GM18861 (cell line): Measurements from ENCODE around the gene MYOM1.

Experiments
- ATAC-seq: cut with Tn5 transposase; IDR thresholded peaks from one replicate; pipeline ENCODE4 v1.9.1; 2021; ENCODE audit not compliant: unreplicated experiment

The MYOM1 gene

DNA sequence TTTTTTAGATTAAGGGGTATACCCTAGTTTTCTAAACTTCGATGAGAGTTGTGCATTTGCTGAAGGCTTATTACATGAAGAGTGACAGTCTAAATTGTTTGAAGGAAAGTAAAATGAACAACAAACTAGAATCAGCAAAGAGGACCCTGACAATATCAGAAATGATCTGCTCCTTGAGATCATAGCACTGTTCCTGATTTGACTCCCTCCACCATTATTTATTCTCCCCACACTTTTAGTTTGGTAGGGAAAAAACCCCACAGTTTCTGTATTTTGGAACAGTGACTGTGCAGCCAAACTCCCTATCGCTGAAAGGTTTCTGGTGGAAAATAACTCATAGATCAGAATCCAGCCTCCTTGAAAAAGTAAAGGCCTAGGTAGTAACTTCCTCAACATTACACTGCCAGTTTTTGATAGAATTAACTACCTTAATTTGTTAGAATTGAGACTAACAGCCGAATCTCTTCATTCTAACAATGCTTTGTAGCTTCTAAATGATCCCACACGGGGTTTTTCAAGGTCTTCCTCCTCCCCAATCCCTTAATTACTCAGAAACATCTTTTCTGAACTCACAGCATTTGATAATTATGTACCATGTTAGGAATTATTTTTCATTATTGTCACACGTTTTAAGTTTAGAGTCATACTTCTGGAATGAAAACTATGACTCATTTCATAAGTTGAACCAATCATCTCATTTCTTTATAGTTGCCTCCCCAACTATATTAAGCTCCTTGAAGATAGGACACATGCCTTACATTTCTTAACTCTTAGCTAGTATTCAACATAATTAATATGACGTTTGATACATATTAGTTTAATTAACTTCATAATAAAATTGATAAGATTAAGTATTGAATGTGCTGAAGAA, 30.7 kb upstream of the MYOM1 start:
- no peak for ATAC-seq

DNA sequence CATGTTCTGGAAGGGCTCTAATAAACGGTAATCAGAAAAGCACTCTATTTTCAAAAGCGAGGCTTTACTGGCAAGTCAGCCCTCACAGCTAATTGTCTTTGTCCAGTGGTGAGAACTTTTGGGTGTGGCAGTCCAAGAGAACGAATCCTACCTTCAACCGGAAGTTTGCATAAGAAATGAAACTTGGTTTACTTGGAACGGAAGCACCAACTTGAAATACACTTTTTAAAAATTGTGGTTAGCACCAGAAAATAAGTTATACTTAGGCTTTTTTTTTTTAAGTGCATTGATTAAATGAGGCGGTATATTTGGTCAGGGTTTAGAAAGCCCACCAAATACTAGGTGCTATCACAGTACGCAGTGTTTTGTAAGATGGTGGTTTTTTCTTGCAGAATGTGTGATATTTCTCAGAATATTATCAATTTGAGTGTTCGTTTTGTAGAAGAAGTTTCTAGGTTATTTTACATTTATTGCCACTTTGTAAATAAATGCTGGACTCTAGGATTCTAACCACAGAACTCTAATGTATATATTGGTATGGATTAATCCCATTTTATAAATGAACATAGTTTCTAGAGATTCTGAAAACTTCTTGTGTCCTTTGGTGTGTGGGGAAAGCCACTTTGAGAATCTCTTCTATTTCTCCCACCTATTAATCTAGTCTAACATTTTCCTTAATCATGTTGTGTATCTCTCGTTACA, 29.0 kb upstream of the MYOM1 start:
- no peak for ATAC-seq

DNA sequence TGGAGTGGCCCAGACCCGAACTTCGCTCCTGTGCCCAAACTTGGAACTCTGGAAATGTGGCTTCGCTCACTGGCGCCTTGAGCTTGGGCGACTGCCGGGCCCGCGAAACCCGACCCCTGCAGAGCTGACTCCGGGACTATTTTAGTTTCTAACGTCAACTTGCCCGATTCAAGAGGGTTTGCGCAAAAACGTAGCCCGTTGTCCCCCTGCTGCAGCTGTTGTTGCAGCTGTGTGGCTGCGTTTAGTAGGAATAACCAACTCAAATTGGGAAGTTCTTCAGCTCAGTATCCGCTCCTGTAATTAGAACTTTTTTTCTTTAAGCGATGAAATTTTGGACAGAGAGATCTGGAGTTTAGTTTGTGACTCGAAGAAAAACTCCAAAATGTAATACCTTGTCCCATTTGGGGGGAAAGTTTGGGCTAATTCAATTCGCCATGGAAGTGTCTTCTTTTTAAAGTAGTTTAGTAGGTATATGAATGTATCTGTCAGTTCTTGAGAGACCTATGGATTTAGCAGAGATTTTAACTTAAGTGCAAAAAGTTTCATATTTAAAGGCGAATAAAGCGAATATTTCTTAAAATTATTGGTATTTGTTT, 28.4 kb upstream of the MYOM1 start:
- ATAC-seq: no peak

DNA sequence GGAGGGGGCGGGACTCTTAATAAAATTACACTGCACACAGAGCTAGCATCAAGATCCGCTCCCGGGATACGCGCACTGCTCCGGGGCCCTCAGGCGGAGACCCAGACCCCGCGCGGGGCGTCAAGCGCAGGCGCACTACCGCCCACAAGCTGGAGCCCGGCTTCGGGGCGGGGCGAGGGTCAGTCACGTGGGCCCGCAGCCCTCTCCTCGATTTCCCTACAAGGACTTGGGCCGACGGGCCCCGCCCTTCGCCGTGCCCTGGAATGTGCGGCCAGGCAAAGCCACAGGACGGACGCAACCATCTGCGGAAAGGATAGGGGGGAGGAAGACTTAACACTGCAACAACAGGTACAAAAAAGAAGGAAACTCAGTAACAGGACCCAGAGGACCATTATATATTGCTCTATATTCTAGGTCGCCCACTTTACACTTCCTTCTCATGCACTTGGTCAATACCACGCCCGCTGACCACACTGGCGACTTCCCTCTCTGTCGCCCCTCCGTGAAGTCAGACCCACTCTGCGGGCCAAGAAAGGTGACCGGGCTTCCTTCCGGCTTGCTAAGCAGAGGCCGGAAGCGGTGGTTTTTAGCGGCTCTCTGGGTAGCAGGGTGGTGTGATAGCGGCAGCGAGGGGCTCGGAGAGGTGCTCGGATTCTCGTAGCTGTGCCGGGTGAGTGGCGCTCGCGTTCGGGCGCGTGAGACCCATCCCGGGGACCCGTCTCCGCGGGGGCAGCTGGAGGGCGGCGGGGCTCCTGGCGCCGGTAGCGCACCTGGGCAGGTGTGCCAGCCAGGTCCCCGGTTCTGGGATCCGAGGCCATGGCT, 27.7 kb upstream of the MYOM1 start, which contains the start of gene MYL12A:
Gene MYL12A, plus strand, starts transcription at position 562 of the 822 bp plus-strand sequence. CDS start 5,447 bp downstream, outside the sequence.
- peak; percentile 61 for ATAC-seq

DNA sequence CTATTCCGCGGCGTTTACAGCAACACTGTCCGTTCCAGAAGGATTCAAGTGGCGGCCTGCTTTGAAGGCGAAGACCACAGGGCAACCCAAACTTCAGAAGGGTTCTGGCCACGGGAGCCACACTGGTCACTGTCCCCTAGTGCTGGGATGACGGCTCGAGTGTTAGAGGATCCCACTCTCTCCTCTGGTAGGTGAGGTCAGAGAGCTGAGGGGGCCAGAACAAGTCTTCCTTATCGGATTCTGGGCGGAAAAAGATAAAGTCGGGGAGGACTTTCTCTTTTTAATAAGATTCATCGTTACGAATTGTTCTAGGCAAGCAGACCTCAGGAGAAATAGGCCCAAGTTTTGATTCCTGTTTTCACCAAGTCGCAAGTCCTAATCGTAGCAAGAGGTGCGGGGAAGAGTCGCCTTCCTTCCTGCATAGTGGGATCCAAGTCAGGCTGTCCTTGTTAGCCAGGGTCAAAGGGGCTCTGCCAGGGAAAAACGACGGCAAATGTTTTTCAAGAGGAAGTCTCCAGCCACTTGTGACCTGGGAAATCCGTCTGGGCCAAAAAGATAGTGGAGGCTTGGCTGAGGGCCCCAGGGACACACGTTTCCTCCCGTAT, 27.0 kb upstream of the MYOM1 start:
- no peak for ATAC-seq

DNA sequence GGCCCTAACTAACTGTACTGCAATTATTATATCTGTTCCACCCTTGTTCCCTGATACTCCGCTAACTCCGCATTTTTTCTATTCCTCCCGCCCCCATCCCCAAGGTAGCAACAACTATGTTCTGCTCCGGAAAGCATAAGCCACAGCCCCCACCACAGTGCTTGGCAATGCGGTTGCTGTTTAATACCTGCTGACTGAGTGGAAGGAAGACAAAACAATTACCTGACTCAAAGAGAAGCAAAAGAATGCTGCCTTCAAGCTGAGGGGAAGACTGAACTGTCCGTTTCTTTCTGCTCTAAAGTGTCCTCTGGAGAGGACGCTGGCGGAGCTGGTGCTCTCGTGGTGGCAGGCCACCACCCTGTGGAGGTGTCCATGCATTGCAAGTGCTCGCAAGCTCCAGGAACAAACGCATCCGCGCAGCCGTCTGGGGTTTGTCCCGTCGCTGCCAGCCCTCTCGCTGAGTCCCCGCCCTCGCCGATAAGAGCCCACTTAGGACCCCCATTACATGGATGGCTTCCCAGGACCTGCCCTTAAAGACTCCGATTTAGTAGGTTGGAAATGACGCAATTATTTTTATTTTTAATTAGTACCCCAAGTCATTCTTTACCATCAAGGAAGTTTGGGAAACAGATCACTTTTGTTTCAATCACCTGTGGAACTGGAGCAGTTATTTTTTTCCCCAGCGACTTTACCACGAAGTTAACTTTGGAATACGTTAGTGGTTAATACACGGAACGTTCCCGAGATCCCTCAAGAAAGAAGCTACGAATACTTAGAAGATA, 26.3 kb upstream of the MYOM1 start:
- ATAC-seq: peak; percentile 48

DNA sequence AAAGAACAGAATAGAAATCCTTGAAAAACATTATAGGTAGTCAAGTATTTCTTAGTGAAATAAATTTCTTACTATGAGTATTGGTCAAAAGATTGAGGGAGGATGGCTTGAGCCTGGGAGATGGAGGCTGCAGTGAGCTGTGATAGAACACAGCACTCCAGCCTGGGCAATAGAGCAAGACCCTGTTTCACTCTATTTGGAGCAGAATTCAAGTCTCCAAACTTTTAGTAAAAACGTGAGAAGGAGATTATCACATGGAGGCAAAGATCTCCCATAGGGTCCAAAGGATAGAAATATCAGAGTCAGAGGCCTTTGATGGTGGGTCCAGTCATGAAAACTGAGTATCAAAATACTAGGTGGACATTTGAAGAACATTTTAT, 25.4 kb upstream of the MYOM1 start:
- no peak for ATAC-seq

DNA sequence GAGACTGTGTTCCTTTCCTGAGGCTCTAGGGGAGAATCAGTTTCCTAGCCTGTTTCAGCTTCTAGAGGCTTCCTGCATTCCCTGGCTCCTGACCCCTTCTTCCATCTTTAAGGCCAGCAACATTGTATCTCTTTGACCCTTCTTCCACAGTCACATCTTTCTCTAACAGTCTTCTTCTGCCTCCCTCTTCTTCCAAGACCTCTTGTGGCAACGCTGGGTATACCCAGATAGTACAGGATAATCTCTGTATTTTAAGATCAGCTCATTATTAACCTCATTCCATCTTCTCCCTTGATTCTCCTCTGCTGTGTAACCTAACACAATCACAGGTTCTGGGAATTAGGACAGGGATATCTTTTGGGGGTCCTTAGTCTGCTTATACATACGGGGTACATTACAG, 19.0 kb upstream of the MYOM1 start:
- no peak for ATAC-seq

DNA sequence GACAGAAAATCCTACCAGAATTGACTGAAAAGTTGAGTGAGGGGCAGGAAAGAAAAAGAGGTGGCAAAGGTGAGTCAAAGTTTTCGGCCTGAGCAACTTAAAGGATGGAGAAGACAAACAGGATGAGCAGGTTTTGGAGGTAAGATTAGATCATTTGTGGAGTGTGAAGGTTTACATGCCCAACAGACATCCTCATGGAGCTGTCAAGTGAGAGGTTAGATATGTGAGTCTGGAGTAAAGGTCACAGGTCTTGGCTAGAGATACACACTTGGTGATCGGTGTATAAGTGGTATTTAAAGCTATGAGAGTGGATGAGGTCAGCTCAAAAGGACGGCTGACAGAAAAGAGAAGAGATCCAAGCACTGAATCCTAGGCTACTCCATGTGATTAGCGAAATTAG, 16.7 kb upstream of the MYOM1 start:
- no peak for ATAC-seq

DNA sequence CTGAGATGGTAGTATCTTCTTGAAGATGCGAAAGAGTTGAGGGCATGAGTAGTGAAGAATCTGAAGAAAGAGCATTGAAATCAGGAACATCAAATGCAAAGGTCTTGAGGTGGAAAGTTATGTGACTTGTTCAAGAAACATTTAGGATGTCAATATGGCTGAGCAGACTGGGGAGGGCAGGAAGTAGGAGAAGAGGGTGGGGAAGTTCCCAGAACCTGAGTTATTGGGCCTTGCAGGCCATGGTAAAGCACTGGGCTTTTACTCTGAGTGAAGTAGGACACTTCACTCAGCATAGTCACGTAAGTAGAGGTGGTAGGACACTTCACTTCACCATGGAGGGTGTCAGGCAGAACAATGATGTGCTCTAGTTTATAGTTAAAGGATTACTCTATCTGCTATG, 16.1 kb upstream of the MYOM1 start:
- ATAC-seq: no peak

DNA sequence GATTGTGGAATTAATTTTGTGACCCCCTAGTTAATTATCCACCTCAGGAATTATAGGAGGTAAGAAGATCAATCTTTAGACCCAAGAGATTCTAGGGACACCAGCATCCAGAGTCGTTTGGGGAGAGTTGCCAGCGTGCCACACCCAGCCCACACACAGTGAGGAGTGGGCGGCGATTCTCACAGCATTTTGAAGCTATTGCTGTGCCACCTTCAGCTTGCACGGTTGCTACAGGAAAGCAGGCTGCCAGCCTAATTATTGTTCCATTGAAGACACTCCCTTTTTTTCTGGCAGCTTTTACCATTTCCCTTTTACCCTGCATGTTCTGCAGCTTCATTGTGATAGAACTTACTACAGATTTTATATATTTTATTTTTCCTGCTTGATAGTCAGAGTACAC, 14.7 kb upstream of the MYOM1 start:
- no peak for ATAC-seq

DNA sequence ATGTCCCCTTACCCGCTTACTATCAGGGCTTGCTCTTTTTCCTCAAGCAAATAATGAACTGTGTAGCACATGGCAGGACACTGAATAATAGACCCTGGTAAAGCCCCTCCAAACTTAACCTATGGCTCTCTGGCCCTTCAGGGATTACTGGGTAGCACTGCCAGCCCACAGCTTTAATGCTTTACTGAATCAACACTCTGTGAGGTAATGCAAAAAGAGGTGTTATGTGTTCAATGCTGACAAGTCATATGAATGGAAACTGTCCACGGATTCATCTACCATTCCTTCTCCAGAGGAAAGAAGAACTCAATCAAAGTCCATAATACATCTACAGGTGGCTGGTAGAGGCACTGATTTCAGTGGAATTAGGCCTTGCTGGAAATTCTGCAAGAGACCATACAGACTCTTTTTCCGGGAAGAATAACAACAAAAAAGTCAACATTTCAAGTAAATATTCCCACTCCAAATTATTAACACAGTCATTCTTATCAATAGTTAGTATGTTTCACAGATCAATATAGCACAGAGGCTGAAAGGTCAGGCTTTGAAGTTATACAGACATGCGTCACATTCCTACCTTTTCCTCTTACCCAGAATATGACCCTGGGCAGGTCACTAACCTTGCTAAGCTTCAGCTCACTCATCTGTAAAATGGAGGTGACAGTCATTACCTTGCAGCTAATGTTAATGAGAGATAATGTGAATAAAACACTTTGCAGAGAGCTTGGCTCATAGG, 13.8 kb upstream of the MYOM1 start:
- ATAC-seq: no peak

DNA sequence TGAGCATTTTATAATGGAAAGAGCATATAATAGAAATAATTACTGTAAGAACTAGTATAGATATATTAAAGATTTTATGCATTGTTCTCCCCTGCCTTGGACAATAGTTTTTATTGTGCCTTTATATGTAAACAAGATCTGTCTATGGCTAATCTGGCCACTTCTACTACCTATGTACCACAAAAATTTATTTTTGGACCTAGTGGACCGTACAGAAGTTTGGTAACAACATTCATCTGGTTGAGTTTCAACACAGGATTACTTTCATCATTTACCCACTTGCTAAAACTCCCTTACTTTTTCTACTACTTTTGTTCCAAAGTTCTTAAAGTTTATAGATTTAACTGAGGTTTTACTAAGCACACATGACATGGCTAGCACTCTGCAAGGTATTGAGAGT, 13.2 kb upstream of the MYOM1 start:
- no peak for ATAC-seq

DNA sequence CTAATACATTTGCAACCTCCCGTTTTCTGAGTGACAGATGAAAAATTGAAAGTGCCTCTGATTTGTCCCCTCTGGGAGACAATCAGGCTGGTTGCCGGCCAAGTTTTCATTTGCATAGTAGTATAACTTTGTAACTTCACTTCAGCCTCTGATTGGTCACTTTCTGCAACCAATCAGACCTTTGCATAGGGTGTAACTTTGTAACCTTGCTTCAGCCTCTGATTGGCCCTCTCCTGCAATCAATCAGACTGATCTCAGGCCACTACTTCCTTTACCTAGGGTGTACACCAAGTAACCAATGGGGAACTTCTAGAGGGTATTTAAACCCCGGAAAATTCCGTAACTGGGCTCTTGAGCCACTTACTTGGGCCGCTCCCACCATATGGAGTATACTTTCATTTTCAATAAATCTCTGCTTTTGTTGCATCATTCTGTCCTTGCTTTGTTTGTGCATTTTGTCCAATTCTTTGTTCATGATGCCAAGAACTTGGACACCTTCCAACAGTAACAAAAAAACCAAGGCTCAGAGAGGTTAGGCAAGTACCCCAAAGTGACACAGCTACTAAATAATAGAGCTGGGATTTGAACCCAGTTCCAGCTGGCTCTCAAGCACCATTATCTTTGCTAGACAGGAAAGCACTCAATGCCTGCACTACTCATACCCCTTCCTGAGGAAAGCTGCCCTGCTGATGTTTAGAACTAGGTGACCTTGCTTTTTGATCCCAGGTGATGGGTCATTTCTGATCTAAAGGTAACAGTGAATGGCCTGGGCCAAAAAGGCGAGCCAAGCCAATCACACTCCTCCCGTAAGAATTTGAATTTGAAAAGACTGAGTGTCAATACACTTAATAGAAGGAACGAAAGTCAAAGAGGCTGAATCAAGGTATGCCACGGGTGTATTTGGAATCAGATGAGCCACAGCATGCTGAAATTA, 10.9 kb upstream of the MYOM1 start:
- no peak for ATAC-seq

DNA sequence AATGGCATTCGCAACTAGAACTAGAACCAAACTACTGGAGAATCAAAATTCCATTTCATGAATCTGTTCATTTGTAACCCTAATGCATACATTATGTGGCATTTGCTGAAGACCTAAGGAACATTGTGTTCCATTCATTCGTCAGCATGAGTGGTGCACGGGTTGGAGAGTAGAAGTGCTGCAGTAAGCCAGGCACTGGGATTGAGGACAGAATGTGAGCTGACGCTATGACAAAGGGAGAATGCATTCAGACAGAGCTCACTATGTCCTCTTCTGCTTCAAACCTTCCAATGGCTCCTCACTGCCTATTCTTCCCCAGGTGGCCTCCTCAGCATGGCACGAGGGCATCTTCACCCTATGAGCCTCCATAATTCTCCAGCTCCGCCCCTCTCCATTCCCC, 6.3 kb upstream of the MYOM1 start:
- no peak for ATAC-seq

DNA sequence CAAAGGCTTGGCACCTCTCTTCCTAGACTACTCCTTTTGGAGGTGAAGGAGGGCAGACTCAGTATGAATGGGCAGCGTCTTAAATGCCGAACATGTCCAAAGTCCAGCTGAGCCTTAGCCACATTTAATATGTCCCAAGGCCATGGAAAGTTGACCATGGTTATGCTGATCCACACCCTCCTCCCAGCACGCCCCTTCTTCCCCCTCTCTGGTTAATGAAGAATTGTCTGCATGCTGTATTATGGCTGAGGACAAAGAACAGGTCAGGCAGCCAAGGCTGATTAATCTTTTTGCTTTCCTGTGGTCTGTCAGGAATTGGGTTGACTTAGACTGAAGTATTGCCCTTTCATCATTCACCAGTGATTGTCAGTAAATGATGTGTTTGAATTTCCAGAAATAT, 5.8 kb upstream of the MYOM1 start:
- no peak for ATAC-seq

DNA sequence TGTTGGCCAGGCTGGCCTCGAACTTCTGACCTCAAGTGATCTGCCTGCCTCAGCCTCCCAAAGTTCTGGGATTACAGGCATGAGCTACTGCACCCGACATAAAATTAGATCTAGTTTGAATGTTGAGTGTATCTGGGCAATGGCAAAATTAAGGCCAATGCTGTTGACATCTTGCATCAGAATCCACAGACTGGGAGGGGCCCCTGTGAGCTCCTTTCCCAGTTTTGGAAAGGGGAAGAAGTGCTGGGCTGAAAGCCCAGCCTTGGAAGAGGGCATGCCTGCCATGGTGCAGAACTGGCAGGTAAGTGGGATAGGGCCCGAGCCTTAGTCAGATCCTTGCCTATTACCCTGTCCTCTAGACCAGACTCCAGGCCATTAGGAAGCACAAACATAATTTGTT, 4.5 kb upstream of the MYOM1 start:
- ATAC-seq: no peak

DNA sequence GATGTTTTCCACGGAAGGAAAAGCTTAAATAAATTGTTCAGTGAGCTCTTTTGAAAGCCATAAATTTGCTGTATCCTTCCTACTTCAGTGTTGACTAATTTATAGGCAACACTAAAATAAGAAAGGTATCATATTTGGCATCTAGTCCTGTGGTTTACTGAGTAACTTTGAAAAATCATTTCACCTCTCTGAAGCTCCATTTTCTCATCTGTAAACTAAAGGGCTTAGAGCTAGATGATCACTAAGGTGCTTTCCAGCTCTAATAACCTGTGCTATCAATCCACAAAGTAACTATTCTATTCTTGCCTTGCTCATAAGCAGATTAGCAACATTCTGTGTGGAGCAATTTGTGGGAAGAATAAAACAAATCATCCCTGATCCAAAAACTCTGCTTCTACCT, 3.6 kb upstream of the MYOM1 start:
- no peak for ATAC-seq
